Motor neuron (in vitro differentiated cells): ENCODE measurements around the gene KIAA2012. TPM values are rescaled to one million over a fixed set of nuclear protein-coding genes. Genes with fewer than 3 reads are reported as not detected.
"Not testable (repeated sequence)": the region's sequence is repeated elsewhere in the genome, so short reads cannot be mapped to it uniquely, and the experiment has no call there.

Experiments used
- ATAC-seq, 8 experiments: fragments of 200-7000 bp; cut with Tn5 transposase; replicated peaks in 6 of 8; 2 replicates each; pipeline ENCODE4 v1.8.0; 2021; ENCODE audit warnings: mild to moderate bottlenecking in 8 of 8, moderate library complexity in 8 of 8
- H3K27ac ChIP-seq, 2 donors: fragments of 250-450 bp; sonication (Bioruptor Pico); 2 replicates each; pipeline ENCODE4 v1.9.0; 2021; ENCODE audit warnings: antibody characterized with exemption in 2 of 2, mild to moderate bottlenecking in 2 of 2, moderate library complexity in 1 of 2
- H3K4me1 ChIP-seq, 2 donors: fragments of 250-450 bp; sonication (Bioruptor Pico); replicated peaks in 1 of 2; 2 replicates each; pipeline ENCODE4 v1.6.1; 2021; ENCODE audit warnings: antibody characterized with exemption in 2 of 2, mild to moderate bottlenecking in 2 of 2, moderate library complexity in 1 of 2
- H3K4me3 ChIP-seq, 5 donors: fragments of 250-450 bp; sonication (Bioruptor Pico); 2 replicates each; pipeline ENCODE4 v1.9.0; 2021; ENCODE audit warnings: antibody characterized with exemption in 5 of 5, mild to moderate bottlenecking in 5 of 5, moderate library complexity in 4 of 5
- WGBS, 10 experiments: fragments of 450-650 bp; shearing (Covaris generic); methylation state at CpG; one replicate each; pipeline ENCODE4 v1.0.0; 2022; 5-methylcytosine and 5-hydroxymethylcytosine counted together
- in situ Hi-C, 9 experiments: fragments of 400-800 bp; cut with MboI; loops; one replicate each; pipeline ENCODE4 v1.15.0; 2021; ENCODE audit warnings: low sequenced_read_pairs in 9 of 9, low pct_unique_long_range_greater_than_20kb in 2 of 9; ENCODE audit not compliant: unreplicated experiment in 9 of 9
- total RNA-seq, 8 experiments: library from RNA; unstranded; fragments of 300-600 nt; gene quantifications; 2 replicates each; pipeline versions ENCODE4 v1.2.3 to v1.2.4, GENCODE V29; 2022

KIAA2012 gene
- total RNA-seq, 8 experiments from 2014 or later: 0.24 to 12.5 (median 0.39) TPM

DNA sequence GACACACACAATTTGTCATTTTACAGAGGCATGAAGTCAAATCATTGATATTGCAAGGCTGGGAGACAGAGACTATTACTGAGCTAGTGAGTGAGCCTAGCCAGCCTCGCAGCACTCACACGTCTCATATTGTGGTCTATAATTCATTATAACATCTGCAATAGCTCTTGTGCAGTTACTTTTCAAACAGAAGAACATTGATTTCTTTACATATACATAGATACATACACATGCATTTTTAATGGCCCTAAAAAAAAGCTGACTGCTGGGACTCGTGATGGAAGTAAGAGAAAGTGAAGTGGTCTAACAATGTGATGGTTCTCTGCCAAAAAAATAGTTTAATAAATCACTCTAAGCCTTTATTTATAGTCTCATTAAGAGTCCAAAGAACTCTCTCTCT, 56.8 kb downstream of the KIAA2012 start:
- in situ Hi-C loops: no loop called here
- WGBS, 10 experiments: 25 to 100% (median 86%) methylated on average over 1 to 2 of the region's 3 CpGs; no CpG with 5 or more reads in 3 of the 10 experiments
- Histone ChIP-seq H3K4me3 (no peak overlapping the region), H3K4me1 (peaks cover 9 to 16% of the 10 kb centered on the region in 2 donors), H3K27ac (no peak overlapping the region)
- no peak for ATAC-seq

- H3K27ac ChIP-seq: no peak overlapping the region
- whole genome bisulfite sequencing, 10 experiments: 8 to 100% (median 83%) methylated on average over 1 to 5 of the region's 5 CpGs; no CpG with 5 or more reads in 1 of the 10 experiments
- in situ Hi-C loops: no loop called here
- H3K4me1 ChIP-seq: peaks cover 13 to 15% of the 10 kb centered on the region in 2 donors
- ATAC-seq: peak in 4 of 8 experiments; percentile 50 to 61 (median 52)
- no peak overlapping the region for H3K4me3 ChIP-seq
Measured at GRCh38 chr2:202133200-202133908, 60.3 kb downstream of the KIAA2012 start.

DNA sequence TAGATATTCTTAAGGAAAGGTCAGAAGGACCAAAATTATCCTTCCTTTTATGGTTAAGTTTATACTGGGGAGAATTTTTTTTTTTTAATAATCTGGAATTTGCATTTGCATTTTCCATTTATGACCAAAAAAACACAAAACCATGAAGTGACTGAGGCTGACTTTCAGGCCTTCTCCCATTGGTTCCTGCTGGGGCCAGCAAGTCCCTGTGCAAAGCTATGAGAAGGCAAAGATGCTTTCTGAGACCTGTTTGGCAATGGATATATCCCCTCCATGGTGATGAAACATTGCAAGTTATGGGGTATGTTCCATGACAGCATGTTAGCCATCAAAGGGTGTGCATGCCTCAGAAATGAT, 60.8 kb downstream of the KIAA2012 start:
- in situ Hi-C loops: no loop called here
- Histone ChIP-seq H3K4me1 (peaks cover 13 to 14% of the 10 kb centered on the region in 2 donors), H3K4me3 (no peak overlapping the region), H3K27ac (no peak overlapping the region)
- ATAC-seq: no peak

DNA sequence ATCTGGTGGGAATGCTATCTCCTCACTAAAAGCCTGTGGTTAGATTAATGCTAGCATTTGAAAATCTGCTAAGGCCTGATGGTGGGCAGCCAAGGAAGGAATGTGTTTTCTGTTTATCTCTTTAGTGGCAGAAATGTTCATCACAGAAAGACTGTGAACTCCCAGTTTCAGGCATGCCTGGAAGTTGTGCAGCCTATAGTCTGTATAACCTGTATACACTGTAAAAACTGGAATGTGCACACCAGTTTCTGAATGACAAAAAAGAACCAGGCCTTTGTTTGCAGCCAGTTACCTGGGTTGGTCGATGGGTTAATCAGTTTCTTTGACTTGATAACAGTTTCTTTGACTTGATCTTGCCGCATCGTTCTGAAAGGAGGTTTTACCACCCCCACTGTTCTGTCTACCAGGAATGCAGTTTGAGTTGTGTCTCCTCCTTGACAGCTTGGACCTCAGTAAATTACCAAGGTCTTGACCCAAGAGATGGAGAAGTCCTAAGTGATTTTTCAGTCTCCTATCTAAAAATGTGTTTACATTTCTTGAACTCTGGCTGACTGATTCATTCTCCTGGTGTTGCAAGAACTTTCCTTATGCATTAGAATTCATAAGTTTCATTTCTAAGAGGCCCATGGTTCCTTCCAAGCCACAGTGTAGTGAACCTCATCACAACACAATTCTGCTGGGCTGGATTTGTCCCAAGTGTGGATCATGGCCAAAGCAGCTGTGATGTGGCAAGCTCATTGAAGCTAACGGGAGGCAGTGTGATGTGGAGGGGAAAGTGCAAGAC, 62.2 kb downstream of the KIAA2012 start:
- 10 to 83% (median 43%) methylated on average over 1 to 4 of the region's 4 CpGs; no CpG with 5 or more reads in 3 of the 10 experiments for WGBS, 10 experiments
- Histone ChIP-seq H3K4me1 (peaks cover 13 to 14% of the 10 kb centered on the region in 2 donors), H3K27ac (no peak overlapping the region), H3K4me3 (no peak overlapping the region)
- in situ Hi-C loops: no loop called here
- ATAC-seq: peak in 3 of 8 experiments; percentile 54 to 91 (median 91)

DNA sequence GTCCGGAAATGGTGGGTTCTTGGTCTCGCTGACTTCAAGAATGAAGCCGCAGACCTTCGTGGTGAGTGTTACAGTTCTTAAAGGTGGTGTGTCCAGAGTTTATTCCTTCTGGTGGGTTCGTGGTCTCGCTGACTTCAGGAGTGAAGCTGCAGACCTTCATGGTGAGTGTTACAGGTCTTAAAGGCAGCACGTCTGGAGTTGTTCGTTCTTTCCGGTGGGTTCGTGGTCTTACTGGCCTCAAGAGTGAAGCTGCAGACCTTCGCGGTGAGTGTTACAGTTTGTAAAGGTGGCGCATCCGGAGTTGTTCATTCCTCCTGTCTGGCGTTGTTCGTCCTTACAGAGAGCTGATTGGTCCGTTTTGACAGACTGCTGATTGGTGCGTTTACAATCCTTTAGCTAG, 63.0 kb downstream of the KIAA2012 start:
- H3K27ac ChIP-seq, ATAC-seq, in situ Hi-C loops, H3K4me3 ChIP-seq: not testable (repeated sequence)
- WGBS, 10 experiments: 78 to 100% (median 91%) methylated on average over 2 to 14 of the region's 18 CpGs; no CpG with 5 or more reads in 5 of the 10 experiments
- peaks cover 16 to 22% of the 10 kb centered on the region in 2 donors for H3K4me1 ChIP-seq

DNA sequence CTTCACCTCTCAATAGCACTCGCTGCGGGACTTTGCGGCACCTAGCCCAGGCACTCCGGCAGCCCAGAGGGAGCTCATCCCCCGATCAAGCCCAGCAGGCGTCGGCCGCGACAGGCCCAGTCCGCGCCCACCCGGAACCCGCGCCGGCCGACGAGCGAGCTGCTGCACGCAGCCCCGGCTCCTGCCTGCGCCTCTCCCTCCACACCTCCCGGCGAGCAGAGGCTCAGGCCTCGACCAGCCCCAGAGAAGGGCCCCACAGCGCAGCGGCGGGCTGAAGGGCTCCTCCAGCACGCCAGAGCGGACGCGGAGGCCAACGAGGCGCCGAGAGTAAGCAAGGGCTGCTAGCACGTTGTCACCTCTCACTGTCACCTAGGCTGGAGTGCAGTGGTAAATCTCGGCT, 63.5 kb downstream of the KIAA2012 start:
- WGBS, 10 experiments: 83 to 100% (median 98%) methylated on average over 1 to 15 of the region's 36 CpGs; no CpG with 5 or more reads in 4 of the 10 experiments
- no peak for ATAC-seq
- no peak overlapping the region for H3K27ac ChIP-seq
- H3K4me1 ChIP-seq: peaks cover 21 to 24% of the 10 kb centered on the region in 2 donors
- in situ Hi-C loops: no loop called here
- no peak overlapping the region for H3K4me3 ChIP-seq

- Histone ChIP-seq H3K4me3 (no peak overlapping the region), H3K27ac (no peak overlapping the region), H3K4me1 (peaks cover 14 to 22% of the 10 kb centered on the region in 2 donors)
- ATAC-seq: no peak
- in situ Hi-C loops: no loop called here
- 31 to 90% (median 72%) methylated on average over 2 to 5 of the region's 12 CpGs; no CpG with 5 or more reads in 4 of the 10 experiments for WGBS, 10 experiments
Measured at GRCh38 chr2:202140522-202141252, 67.6 kb downstream of the KIAA2012 start.

- ATAC-seq: peak in 1 of 8 experiments; percentile 20
- H3K4me1 ChIP-seq: peaks cover 14 to 22% of the 10 kb centered on the region in 2 donors
- H3K4me3 ChIP-seq: no peak overlapping the region
- WGBS, 10 experiments: 43 to 84% (median 55%) methylated on average over 2 to 4 of the region's 4 CpGs; no CpG with 5 or more reads in 2 of the 10 experiments
- in situ Hi-C loops: no loop called here
- H3K27ac ChIP-seq: no peak overlapping the region
Measured at GRCh38 chr2:202141329-202141947, 68.4 kb downstream of the KIAA2012 start.

- in situ Hi-C loops: no loop called here
- no peak for ATAC-seq
- no peak overlapping the region for H3K27ac ChIP-seq
Measured at GRCh38 chr2:202142540-202142939, 69.5 kb downstream of the KIAA2012 start.

DNA sequence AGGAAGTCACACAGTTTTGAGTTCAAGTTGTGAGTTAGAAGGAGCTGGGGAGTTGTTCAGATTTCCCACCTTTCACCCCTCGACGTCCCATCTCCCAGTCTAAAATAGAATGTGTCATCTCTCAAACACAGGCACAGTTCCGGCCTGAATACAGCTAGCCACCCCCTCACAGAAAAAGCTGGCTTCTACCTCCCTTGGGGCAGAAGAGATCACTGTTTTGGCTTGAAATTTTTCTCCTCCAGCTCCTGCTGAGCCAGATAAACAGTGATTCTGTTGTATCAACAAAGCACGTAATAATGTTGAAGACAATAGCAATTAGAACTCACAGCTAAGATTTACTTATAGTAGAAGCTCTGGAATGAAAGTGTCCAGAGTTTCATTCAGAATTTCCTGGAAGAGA, 74.7 kb downstream of the KIAA2012 start:
- in situ Hi-C loops: no loop called here
- 16 to 81% (median 59%) methylated on average over 2 to 4 of the region's 4 CpGs; no CpG with 5 or more reads in 2 of the 10 experiments for WGBS, 10 experiments
- H3K4me1 ChIP-seq: peaks cover 11 to 17% of the 10 kb centered on the region in 2 donors
- no peak for ATAC-seq
- no peak overlapping the region for H3K27ac ChIP-seq
- no peak overlapping the region for H3K4me3 ChIP-seq

More at GRCh38 chr2:202142540-202142939, 69.5 kb downstream of the KIAA2012 start:
- H3K4me1 ChIP-seq: peaks cover 13 to 20% of the 10 kb centered on the region in 2 donors
- WGBS, 10 experiments: 40 to 100% (median 100%) methylated on average over 1 of the region's 1 CpG; no CpG with 5 or more reads in 2 of the 10 experiments
- no peak overlapping the region for H3K4me3 ChIP-seq

GRCh38 chr2:202148515-202149154, 75.6 kb downstream of the KIAA2012 start:
- H3K4me1 ChIP-seq: peaks cover 11 to 17% of the 10 kb centered on the region in 2 donors
- H3K4me3 ChIP-seq: no peak overlapping the region
- ATAC-seq: peak in 1 of 8 experiments; percentile 4
- 81 to 100% (median 83%) methylated on average over 2 to 10 of the region's 17 CpGs; no CpG with 5 or more reads in 6 of the 10 experiments for WGBS, 10 experiments
- H3K27ac ChIP-seq: peak overlapping the region in 1 of 2 donors; percentile 26
- in situ Hi-C loops: no loop called here

DNA sequence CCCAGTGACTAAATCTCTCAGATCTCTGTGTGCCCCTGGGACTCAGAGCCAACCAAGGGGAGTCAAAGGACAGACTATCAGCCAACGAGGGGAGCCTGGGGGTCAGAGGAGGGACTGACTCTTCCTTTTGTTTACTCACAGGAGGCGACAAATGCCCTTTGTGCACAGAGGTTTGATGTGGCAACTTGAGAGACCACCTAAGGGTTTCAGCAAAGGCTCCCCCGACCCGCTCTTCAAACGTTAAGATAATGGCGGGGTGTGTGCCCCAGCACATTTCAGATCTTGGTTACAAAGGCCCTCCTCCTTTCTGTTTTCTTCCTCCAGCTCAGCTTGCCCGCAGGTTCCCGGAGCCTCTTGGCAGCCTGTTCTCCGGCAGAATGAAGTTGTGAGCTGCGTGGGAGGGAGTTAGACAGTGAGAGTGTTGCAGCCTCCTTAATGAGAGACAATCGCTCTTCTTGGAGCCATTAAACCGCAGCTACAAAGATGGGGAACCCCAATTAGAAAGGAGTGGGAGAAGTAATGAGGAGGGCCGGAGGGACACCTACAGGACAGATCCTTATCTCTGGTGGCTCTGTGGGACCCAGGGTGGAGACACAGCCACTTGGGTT, 76.2 kb downstream of the KIAA2012 start:
- no peak overlapping the region for H3K4me3 ChIP-seq
- 0 to 31% (median 13%) methylated on average over 1 to 9 of the region's 13 CpGs; no CpG with 5 or more reads in 3 of the 10 experiments for WGBS, 10 experiments
- in situ Hi-C loops: no loop called here
- peak in 7 of 8 experiments; percentile 40 to 84 (median 72) for ATAC-seq
- peak overlapping the region in 1 of 2 donors; percentile 26 for H3K27ac ChIP-seq
- H3K4me1 ChIP-seq: peaks cover 11 to 17% of the 10 kb centered on the region in 2 donors
